ENCODE results near the gene ZNF433.

ZNF433 gene

GRCh38 chr19:11989112-11989456, 46.4 kb downstream of the ZNF433 start:
- DNase-seq (ENCODE audit: low read depth), result no peak

- DNase-seq (ENCODE audit: low read depth), result peak; percentile 90
These were observed 47.8 kb downstream of the ZNF433 start for GRCh38 chr19:11987405-11988281.

GRCh38 chr19:11986754-11987153, 48.7 kb downstream of the ZNF433 start:
- DNase-seq (ENCODE audit: low read depth), result no peak

GRCh38 chr19:11984986-11985385, 50.5 kb downstream of the ZNF433 start:
- DNase-seq (ENCODE audit: low read depth), result no peak

GRCh38 chr19:11982526-11982925, 53.0 kb downstream of the ZNF433 start:
- DNase-seq (ENCODE audit: low read depth), result no peak

GRCh38 chr19:11979527-11979926, 56.0 kb downstream of the ZNF433 start:
- no peak for DNase-seq (ENCODE audit: low read depth)

- no peak for DNase-seq (ENCODE audit: low read depth)
These were observed 56.9 kb downstream of the ZNF433 start for GRCh38 chr19:11978492-11979100.

- DNase-seq (ENCODE audit: low read depth), result no peak
These were observed 62.3 kb downstream of the ZNF433 start for GRCh38 chr19:11973019-11973810.

- DNase-seq (ENCODE audit: low read depth), result no peak
These were observed 64.4 kb downstream of the ZNF433 start for GRCh38 chr19:11971041-11971440.

- no peak for DNase-seq (ENCODE audit: low read depth)
These were observed 65.3 kb downstream of the ZNF433 start for GRCh38 chr19:11970174-11970573.

GRCh38 chr19:11964858-11965645, 70.4 kb downstream of the ZNF433 start, which contains the start of gene ZNF763:
Gene ZNF763, plus strand, starts transcription at chr19:11965040. Its CDS starts 169 bp downstream, at chr19:11965209.
- DNase-seq (ENCODE audit: low read depth), result peak; percentile 78

Data from stimulated activated CD4-positive, alpha-beta T cell treated with anti-CD3 and anti-CD28 coated beads, Interleukin-2, amount 100 ng/mL, for 4 hours (primary cell).